ENCODE data around the gene CA7. TPM values are rescaled to one million over a fixed set of nuclear protein-coding genes. Genes with fewer than 3 reads are reported as not detected.

CA7 gene
- total RNA-seq, 5 donors from 2014 or later (not counting 1 experiment from before 2014, with no cell fraction given) = not detected

GRCh38 chr16:66902648-66903543 is 58.7 kb downstream of the CA7 start:
- Histone ChIP-seq H3K36me3 (ENCODE audit: control insufficient read depth in 2 of 2, extremely low read depth in 1 of 2, insufficient read depth in 1 of 2, low read length in 1 of 2) (no peaks in the 10 kb centered on the region), H3K27ac (ENCODE audit: low read length) (no peak overlapping the region), H3K4me3 (ENCODE audit: control insufficient read depth in 1 of 2, extremely low read depth in 1 of 2, low read length in 1 of 2) (no peak overlapping the region), H3K27me3 (replicated peaks in 1 of 2; ENCODE audit: control insufficient read depth in 2 of 2, extremely low read depth in 1 of 2, insufficient read depth in 2 of 2, low read length in 1 of 2) (no peaks in the 10 kb centered on the region), H3K9me3 (no peaks in the 10 kb centered on the region), H3K4me1 (ENCODE audit: control insufficient read depth in 1 of 2, extremely low read depth in 1 of 2, insufficient read depth in 2 of 2, low read length in 2 of 2) (peaks cover 0 to 9% of the 10 kb centered on the region in 2 experiments)
- DNase-seq (no peak), ATAC-seq (replicated peaks in 1 of 4) (no peak)
- Mint-ChIP-seq H3K36me3 (no peaks in the 10 kb centered on the region), H3K4me1 (peaks cover 8 to 11% (median 10%) of the 10 kb centered on the region in 3 donors), H3K9me3 (no peaks in the 10 kb centered on the region), H3K27ac (no peak overlapping the region), H3K4me3 (no peak overlapping the region), H3K27me3 (no peaks in the 10 kb centered on the region)
- WGBS (ENCODE audit: insufficient coverage) = 93% methylated on average over 5 of the region's 14 CpGs
- CTCF ChIA-PET = no interaction called here
- POLR2A ChIA-PET = no interaction called here

Other genes with a start within 250 kb of the CA7 start
- 10 to 100 TPM; 63.5 to 84.8 (median 75.4) TPM for gene CMTM3, start 239.7 kb upstream of the CA7 start, total RNA-seq
- 1 to 10 TPM; 1.1 to 2.3 (median 1.8) TPM for gene CMTM4, start 147.7 kb upstream of the CA7 start, total RNA-seq
- 10 to 100 TPM; 69.9 to 92.1 (median 81.3) TPM for gene DYNC1LI2, start 92.8 kb upstream of the CA7 start, total RNA-seq
- gene TERB1, start 42.8 kb upstream of the CA7 start, total RNA-seq = under 1 TPM in 2 of 5 donors, not detected in 3; 0.10 to 0.12 TPM
- gene NAE1, start 13.4 kb upstream of the CA7 start, total RNA-seq = 10 to 100 TPM; 67.8 to 93.2 (median 75.0) TPM
- 10 to 100 TPM in 3 of 5 donors, 1 to 10 TPM in 2; 7.1 to 16.5 (median 12.5) TPM for gene PDP2, start 36.1 kb downstream of the CA7 start, total RNA-seq
- gene CDH16, start 74.5 kb downstream of the CA7 start, total RNA-seq = not detected
- gene RRAD, start 81.1 kb downstream of the CA7 start, total RNA-seq = 1 to 10 TPM in 1 of 5 donors, under 1 TPM in 3, not detected in 1; 0.28 to 1.1 (median 0.53) TPM
- gene CIAO2B, start 90.0 kb downstream of the CA7 start, total RNA-seq = 10 to 100 TPM; 55.3 to 66.8 (median 62.4) TPM
- gene CES2, start 91.1 kb downstream of the CA7 start, total RNA-seq = 10 to 100 TPM; 35.3 to 56.5 (median 50.2) TPM
- gene CES3, start 116.9 kb downstream of the CA7 start, total RNA-seq = under 1 TPM; 0.10 to 0.88 (median 0.58) TPM
- gene CES4A, start 144.2 kb downstream of the CA7 start, total RNA-seq = 10 to 100 TPM; 12.4 to 20.7 (median 17.0) TPM
- 100 to 1,000 TPM in 2 of 5 donors, 10 to 100 TPM in 3; 80.0 to 115 (median 96.5) TPM for gene CBFB, start 184.7 kb downstream of the CA7 start, total RNA-seq